LNCaP clone FGC (cell line): ENCODE data around the gene VWA5A.
"Not testable (repeated sequence)": the region's sequence is repeated elsewhere in the genome, so short reads cannot be mapped to it uniquely, and the experiment has no call there.

ENCODE experiments used
- DNase-seq: peaks from one replicate; pipeline ENCODE4 v3.0.0-alpha.2; 2011; ENCODE audit warnings: low read depth
- H3K4me3 ChIP-seq: 2 replicates; pipeline ENCODE4 v1.5.1; 2011; ENCODE audit warnings: mild to moderate bottlenecking, low read depth, low read length, control low read depth
- TF ChIP-seq, protein P1 (sequence below): IDR thresholded peaks from 2 replicates; pipeline ENCODE4 v1.5.1; 2012; ENCODE audit warnings: mild to moderate bottlenecking; ENCODE audit not compliant: control insufficient read depth, insufficient read depth; ENCODE audit errors: extremely low read depth

The VWA5A gene

DNA sequence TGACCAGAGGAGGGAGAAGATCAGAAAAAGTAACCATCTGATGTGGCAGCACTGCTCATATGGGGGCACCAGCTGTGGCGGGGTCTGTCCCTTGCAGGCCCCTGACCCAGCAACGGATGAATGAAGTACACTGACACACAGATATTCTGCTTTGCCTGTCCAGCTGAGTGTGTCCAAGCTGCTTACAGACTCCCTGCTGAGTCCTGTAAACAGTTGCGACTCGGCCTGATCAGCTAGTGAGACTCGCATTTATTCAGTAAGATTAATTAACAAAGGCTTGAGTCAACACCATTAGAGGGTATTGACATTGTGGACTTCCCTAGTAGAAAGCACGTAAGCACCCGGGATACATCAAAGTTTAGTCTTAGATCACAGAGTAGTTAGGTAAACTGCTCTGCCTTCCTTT is 52.6 kb downstream of the VWA5A start:
- DNase-seq = no peak
- H3K4me3 ChIP-seq = no peak overlapping the region
- TF ChIP-seq, protein P1, sequence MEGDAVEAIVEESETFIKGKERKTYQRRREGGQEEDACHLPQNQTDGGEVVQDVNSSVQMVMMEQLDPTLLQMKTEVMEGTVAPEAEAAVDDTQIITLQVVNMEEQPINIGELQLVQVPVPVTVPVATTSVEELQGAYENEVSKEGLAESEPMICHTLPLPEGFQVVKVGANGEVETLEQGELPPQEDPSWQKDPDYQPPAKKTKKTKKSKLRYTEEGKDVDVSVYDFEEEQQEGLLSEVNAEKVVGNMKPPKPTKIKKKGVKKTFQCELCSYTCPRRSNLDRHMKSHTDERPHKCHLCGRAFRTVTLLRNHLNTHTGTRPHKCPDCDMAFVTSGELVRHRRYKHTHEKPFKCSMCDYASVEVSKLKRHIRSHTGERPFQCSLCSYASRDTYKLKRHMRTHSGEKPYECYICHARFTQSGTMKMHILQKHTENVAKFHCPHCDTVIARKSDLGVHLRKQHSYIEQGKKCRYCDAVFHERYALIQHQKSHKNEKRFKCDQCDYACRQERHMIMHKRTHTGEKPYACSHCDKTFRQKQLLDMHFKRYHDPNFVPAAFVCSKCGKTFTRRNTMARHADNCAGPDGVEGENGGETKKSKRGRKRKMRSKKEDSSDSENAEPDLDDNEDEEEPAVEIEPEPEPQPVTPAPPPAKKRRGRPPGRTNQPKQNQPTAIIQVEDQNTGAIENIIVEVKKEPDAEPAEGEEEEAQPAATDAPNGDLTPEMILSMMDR = no peak

DNA sequence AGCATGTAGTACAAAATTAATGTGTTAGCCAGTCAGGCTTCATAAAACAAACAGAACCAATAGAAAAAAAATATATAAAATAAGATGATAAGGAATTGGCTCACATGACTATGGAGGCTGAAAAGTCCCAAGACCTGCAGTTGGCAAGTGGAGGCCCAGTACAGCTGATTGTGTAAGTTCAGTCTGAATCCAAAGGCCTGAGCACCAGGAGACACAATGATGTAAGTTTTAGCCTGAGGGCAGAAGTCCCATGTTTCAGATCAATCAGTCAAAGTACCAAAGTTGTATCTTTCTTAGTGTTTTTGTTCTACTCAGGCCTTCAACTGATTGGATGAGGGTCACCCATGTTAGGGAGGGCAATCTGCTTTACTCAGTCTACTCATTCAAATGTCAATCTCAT is 53.5 kb downstream of the VWA5A start:
- H3K4me3 ChIP-seq = no peak overlapping the region
- TF ChIP-seq, protein P1 = no peak
- DNase-seq = no peak

DNA sequence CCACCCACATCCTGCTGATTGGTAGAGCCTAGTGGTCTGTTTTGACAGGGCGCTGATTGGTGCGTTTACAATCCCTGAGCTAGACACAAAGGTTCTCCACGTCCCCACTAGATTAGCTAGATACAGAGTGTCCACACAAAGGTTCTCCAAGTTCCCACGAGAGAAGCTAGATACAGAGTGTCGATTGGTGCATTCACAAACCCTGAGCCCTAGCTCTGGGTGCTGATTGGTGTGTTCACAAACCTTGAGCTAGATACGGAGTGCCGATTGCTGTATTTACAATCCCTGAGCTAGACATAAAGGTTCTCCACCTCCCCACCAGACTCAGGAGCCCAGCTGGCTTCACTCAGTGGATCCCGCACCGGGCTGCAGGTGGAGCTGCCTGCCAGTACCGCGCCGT is 55.1 kb downstream of the VWA5A start:
- not testable (repeated sequence) for DNase-seq
- H3K4me3 ChIP-seq = peak overlapping the region; percentile 59

DNA sequence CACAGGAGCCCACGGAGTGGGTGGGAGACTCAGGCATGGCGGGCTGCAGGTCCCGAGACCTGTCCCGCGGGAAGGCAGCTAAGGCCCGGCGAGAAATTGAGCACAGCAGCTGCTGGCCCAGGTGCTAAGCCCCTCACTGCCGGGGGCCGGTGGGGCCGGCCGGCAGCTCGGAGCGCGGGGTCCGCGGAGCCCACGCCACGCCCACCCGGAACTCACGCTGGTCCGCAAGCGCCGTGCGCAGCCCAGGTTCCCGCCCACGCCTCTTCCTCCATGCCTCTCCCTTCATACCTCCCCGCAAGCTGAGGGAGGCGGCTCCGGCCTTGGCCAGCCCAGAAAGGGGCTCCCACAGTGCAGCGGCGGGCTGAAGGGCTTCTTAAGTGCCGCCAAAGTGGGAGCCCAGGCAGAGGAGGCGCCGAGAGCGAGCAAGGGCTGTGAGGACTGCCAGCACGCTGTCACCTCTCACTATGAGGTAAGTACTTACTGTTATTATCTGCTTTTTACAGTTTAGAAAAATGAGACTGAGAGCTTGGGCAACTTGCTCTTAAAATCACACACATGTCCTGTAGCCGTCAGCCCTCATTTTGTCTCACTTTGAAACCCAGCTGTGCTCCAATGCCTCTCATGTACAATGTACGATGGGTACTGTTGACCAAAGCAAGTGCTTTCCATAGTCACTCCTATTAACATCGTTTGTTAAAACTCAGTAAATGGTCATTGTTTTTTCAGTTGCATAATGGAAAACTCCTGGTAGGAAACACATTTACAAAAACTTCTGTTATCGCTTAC is 55.7 kb downstream of the VWA5A start:
- TF ChIP-seq, protein P1 = no peak
- H3K4me3 ChIP-seq = peak overlapping the region; percentile 59
- no peak for DNase-seq

DNA sequence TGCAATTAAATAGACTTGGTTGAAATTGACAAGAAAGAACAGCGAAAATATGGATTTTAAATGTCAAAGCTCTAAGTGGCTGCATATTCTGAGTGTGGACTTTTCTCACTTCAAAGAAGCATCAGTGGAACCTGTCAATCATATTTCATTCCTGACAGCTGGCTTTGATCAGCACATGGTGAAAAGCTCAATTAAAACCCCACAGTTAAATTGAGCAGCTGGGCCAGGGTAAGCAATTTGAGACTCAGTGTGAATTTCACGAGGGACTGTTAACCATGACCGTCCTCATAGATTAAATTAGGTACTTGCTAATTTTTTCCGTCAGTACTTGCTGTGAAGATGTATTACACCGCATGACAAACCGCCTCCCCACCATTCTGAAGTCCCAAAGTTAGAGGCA is 56.9 kb downstream of the VWA5A start:
- TF ChIP-seq, protein P1 = no peak
- no peak for DNase-seq
- no peak overlapping the region for H3K4me3 ChIP-seq

DNA sequence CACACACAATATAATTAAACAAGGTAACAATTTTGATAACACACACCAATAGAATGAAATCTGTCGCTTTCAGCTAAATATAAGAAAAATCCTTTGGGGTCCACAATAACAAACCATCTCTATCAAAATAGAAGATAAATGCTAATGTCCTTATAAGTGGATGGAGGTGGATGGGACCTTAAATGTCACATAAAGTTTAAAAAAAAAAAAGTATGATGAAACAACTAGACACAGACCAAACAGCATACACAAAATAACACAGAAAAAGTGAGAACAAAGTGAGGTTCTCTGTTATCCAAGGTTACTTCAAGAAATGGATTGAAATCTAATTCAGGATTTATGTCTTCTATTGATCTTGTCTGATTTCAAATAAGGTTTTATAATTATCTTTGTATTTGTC is 57.3 kb downstream of the VWA5A start:
- DNase-seq = no peak
- H3K4me3 ChIP-seq = no peak overlapping the region
- TF ChIP-seq, protein P1 = no peak

DNA sequence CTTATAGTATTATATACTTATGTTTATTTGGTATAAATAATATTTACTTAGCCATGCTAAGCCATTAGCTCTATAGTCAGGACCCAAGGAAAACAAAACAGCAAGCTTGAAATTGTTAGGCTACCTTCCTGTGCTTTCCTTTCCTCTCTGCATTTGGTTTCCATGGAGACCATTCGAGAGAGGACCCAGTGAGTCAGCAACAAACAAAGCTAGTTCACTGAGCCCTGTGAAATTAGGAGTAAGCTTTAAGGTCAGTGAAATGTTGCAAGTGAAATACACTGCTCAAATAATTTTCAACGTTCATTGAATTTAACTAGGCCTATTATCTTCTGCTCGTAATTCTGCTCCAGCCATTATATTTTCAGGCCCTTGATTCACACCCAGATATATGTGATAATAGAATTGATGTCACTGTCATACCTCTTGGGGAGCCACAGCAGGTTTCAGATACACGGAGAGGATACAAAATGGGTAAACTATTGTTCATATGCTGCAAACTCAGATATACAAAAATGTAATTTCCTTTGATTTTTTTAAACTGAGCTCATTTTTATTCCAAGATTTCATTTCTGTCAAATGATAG is 58.8 kb downstream of the VWA5A start:
- DNase-seq = no peak
- TF ChIP-seq, protein P1 = no peak
- H3K4me3 ChIP-seq = no peak overlapping the region
